K562 (cell line): ENCODE measurements around the gene TTC32. TPM values are rescaled to one million over a fixed set of nuclear protein-coding genes. Genes with fewer than 3 reads are reported as not detected.

ENCODE experiments used
- CAMTA2 ChIP-seq: fragments of 250-450 bp; sonication (Bioruptor Pico); conservative IDR thresholded peaks from 2 replicates; pipeline ENCODE4 v1.5.1; 2022
- CTBP1 ChIP-seq: fragments of 450-650 bp; IDR thresholded peaks from 2 replicates; pipeline ENCODE4 v1.6.1; 2016; ENCODE audit warnings: borderline replicate concordance
- EHMT2 ChIP-seq: fragments of 450-650 bp; IDR thresholded peaks from 2 replicates; pipeline ENCODE4 v1.6.1; 2018; ENCODE audit warnings: antibody characterized with exemption
- FOXA1 ChIP-seq: fragments of 450-650 bp; IDR thresholded peaks from 2 replicates; pipeline ENCODE4 v1.6.1; 2016; ENCODE audit warnings: mild to moderate bottlenecking, borderline replicate concordance
- LCOR ChIP-seq: sonication (generic); formaldehyde crosslinking; IDR thresholded peaks from 2 replicates; pipeline ENCODE4 v1.8.0; 2022; ENCODE audit warnings: mild to moderate bottlenecking, missing genetic modification reagents
- MCM3 ChIP-seq: fragments of 450-650 bp; IDR thresholded peaks from 2 replicates; pipeline ENCODE4 v1.6.1; 2016
- MTA3 ChIP-seq: fragments of 450-650 bp; formaldehyde crosslinking; IDR thresholded peaks from 2 replicates; pipeline ENCODE4 v1.6.1; 2017; ENCODE audit warnings: mild to moderate bottlenecking, borderline replicate concordance
- NFATC3 ChIP-seq: fragments of 450-650 bp; IDR thresholded peaks from 2 replicates; pipeline ENCODE4 v1.6.1; 2017; ENCODE audit warnings: mild to moderate bottlenecking
- NUFIP1 ChIP-seq: fragments of 450-650 bp; IDR thresholded peaks from 2 replicates; pipeline ENCODE4 v1.6.1; 2018; ENCODE audit not compliant: partially characterized antibody
- PCBP2 ChIP-seq: fragments of 200-400 bp; formaldehyde crosslinking; IDR thresholded peaks from 2 replicates; pipeline ENCODE4 v1.6.1; 2018; ENCODE audit warnings: low read length, low read depth, mild to moderate bottlenecking, moderate library complexity; ENCODE audit not compliant: poor library complexity, severe bottlenecking
- RBM34 ChIP-seq: fragments of 200-400 bp; formaldehyde crosslinking; IDR thresholded peaks from 2 replicates; pipeline ENCODE4 v1.6.1; 2018; ENCODE audit warnings: low read length, borderline replicate concordance; ENCODE audit not compliant: insufficient read depth
- SMAD1 ChIP-seq: fragments of 150-350 bp; IDR thresholded peaks from 2 replicates; pipeline ENCODE4 v1.6.1; 2014; ENCODE audit warnings: low read length, low read depth; ENCODE audit not compliant: partially characterized antibody
- SMAD4 ChIP-seq: fragments of 250-450 bp; sonication (Bioruptor Pico); conservative IDR thresholded peaks from 2 replicates; pipeline ENCODE4 v1.8.0; 2021; ENCODE audit warnings: inconsistent platforms, mild to moderate bottlenecking, moderate library complexity
- SRF ChIP-seq, 2 experiments: fragments of 250-450, 450-650 bp in 1 of 2; sonication (Bioruptor Pico) in 1 of 2; sonication (generic) in 1 of 2; formaldehyde crosslinking; IDR thresholded peaks; 2 replicates each; pipeline versions ENCODE4 v1.5.0 to v1.5.1; 2020 to 2022; ENCODE audit warnings: mild to moderate bottlenecking in 1 of 2, missing genetic modification reagents in 1 of 2
- TAF7 ChIP-seq: fragments of 450-650 bp; IDR thresholded peaks from 2 replicates; pipeline ENCODE4 v1.6.1; 2016; ENCODE audit warnings: missing genetic modification characterization, missing compliant biosample characterization
- TEAD4 ChIP-seq, 2 experiments: sonication (generic) in 1 of 2; formaldehyde crosslinking in 1 of 2; IDR thresholded peaks; 2 replicates each; pipeline versions ENCODE4 v1.6.1 to v1.8.0; 2012 to 2022; ENCODE audit warnings: borderline replicate concordance in 1 of 2, inconsistent platforms in 1 of 2, low read length in 1 of 2, mild to moderate bottlenecking in 1 of 2, missing genetic modification reagents in 1 of 2
- YBX1 ChIP-seq: fragments of 450-650 bp; IDR thresholded peaks from 2 replicates; pipeline ENCODE4 v1.7.1; 2016; ENCODE audit warnings: mild to moderate bottlenecking
- ZBTB7A ChIP-seq: IDR thresholded peaks from 2 replicates; pipeline ENCODE4 v1.6.1; 2011; ENCODE audit warnings: low read depth, mild to moderate bottlenecking, low read length, moderate library complexity, borderline replicate concordance; ENCODE audit not compliant: control insufficient read depth
- ZNF232 ChIP-seq: sonication (generic); formaldehyde crosslinking; IDR thresholded peaks from 2 replicates; pipeline ENCODE4 v1.8.0; 2022; ENCODE audit warnings: mild to moderate bottlenecking, missing genetic modification reagents
- ZNF830 ChIP-seq: fragments of 250-450 bp; sonication (Bioruptor Pico); IDR thresholded peaks from 2 replicates; pipeline ENCODE4 v1.5.0; 2021; ENCODE audit warnings: mild to moderate bottlenecking
- polyA plus RNA-seq, 8 experiments: library from polyadenylated mRNA; depleted of rRNA in 4 of 8; stranded (reverse) in 5 of 8; unstranded in 3 of 8; fragments of >200 nt; fragmentation: Nextera tagmentation in 2 of 8; fragmentation: Illumina TruSeq in 1 of 8; extraction: Ambion mirVana in 2 of 8; extraction: Trizol in 1 of 8; gene quantifications; 2 replicates each; pipeline versions ENCODE4 v1.2.1 to v1.2.3, GENCODE V29; 2011 to 2014; ENCODE audit warnings: inconsistent platforms in 1 of 8, missing spikeins in 1 of 8
- total RNA-seq, 7 experiments: library from RNA; depleted of rRNA in 6 of 7; stranded (reverse); fragments of >200 nt in 6 of 7; fragmentation: Illumina TruSeq in 2 of 7; extraction: Trizol in 2 of 7; gene quantifications; 2 replicates each; pipeline versions ENCODE4 v1.2.1 to v1.2.3, GENCODE V29; 2011 to 2021; ENCODE audit warnings: low replicate concordance in 1 of 7
- TF ChIP-seq, protein P1 (sequence below), 3 experiments: fragments of 200-800 bp in 1 of 3; sonication (Bioruptor generic) in 1 of 3; sonication (generic) in 1 of 3; formaldehyde crosslinking in 1 of 3; IDR thresholded peaks; 2 replicates each; pipeline versions ENCODE4 v1.6.1 to v1.8.0; 2016 to 2022; ENCODE audit warnings: mild to moderate bottlenecking in 2 of 3, missing compliant biosample characterization in 2 of 3, missing genetic modification characterization in 2 of 3, missing genetic modification reagents in 1 of 3
- TF ChIP-seq, protein P2 (sequence below): fragments of 250-450 bp; sonication (Bioruptor Pico); IDR thresholded peaks from 2 replicates; pipeline ENCODE4 v1.8.0; 2021; ENCODE audit warnings: moderate library complexity, mild to moderate bottlenecking, inconsistent platforms
- TF ChIP-seq, protein P3 (sequence below): fragments of 250-450 bp; sonication (Bioruptor Pico); IDR thresholded peaks from 2 replicates; pipeline ENCODE4 v1.5.0; 2020; ENCODE audit warnings: mild to moderate bottlenecking
- TF ChIP-seq, protein P4 (sequence below): fragments of 450-650 bp; IDR thresholded peaks from 2 replicates; pipeline ENCODE4 v1.6.1; 2016; ENCODE audit warnings: mild to moderate bottlenecking

TTC32 gene
- total and polyA plus RNA-seq, 9 of the 15 experiments (the other 6 are each of a cell fraction or from before 2014, with no cell fraction given), result 27.6 to 71.4 (median 52.6) TPM

DNA sequence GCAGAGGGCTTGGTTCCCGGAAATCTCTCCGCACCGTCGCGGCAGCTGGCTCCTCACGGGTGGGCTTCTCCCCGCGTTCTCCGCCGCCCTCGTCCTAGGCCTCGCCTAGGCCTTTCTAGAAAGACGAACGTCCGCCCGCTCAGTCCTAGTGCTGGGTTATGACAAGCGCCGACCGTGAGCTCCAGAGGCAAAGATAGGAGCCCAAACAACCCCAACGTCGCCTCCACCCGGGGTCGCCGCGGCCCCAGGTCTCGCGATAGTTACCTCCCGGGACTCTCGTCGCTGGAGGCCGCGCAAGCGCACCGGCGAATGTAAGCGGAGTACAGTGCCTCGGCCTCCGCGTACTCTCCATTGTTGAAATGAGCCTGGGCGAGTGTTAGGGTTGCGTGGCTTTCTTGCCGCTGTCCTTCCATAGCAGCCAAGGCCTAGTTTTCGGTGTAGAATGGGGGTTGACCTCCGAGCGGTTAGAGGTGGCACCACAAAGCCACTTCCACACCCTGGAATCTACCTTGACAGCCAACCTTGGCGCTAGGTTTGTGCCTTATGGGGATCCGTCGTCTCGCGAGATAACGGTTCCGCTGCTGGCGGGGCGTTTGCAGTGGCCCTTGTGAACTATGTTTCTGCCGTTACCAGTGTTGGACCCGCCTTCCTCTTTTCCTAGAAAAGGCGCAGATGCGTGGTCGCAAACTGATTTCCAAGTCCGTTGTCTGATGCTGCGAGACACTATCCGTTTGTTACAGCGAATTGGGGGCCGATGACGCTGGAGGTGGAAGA lies at the start of gene TTC32 (continued):
- TF ChIP-seq NUFIP1 (no peak), ZBTB7A (peak; percentile 57), YBX1 (no peak), TAF7 (tag) (no peak), SRF (CRISPR knock-in tag; IDR thresholded peaks at IDR 0.05) (peak in 1 of 2 experiments; percentile 47; a peak in 2 of 4 replicates), CTBP1 (peak; percentile 53), TEAD4 (IDR thresholded peaks at IDR 0.05; ENCODE audit: low read length) (peak; percentile 65), TEAD4 (CRISPR knock-in tag; IDR thresholded peaks at IDR 0.05; ENCODE audit: borderline replicate concordance) (no peak), CAMTA2 (CRISPR knock-in tag) (0 out of 2 replicates have a peak, but pooled peaks have one; percentile 52), LCOR (CRISPR knock-in tag) (peak; percentile 25; the same call in 1 of the 2 replicates), FOXA1 (no peak), NFATC3 (0 out of 2 replicates have a peak, but pooled peaks have one; percentile 45), SMAD1 (no peak), ZNF232 (CRISPR knock-in tag) (no peak), PCBP2 (no peak), ZNF830 (CRISPR knock-in tag) (peak; percentile 10; the same call in 1 of the 2 replicates), RBM34 (no peak), EHMT2 (peak; percentile 77; the same call in 1 of the 2 replicates), MTA3 (peak; percentile 99), SMAD4 (CRISPR knock-in tag) (peak; percentile 47; the same call in 1 of the 2 replicates), MCM3 (no peak)
- TF ChIP-seq, protein P1, sequence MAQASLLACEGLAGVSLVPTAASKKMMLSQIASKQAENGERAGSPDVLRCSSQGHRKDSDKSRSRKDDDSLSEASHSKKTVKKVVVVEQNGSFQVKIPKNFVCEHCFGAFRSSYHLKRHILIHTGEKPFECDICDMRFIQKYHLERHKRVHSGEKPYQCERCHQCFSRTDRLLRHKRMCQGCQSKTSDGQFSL (CRISPR knock-in tag; IDR thresholded peaks at IDR 0.05), result no peak
- TF ChIP-seq, protein P1 (tag; IDR thresholded peaks at IDR 0.05), result no peak
- TF ChIP-seq, protein P2, sequence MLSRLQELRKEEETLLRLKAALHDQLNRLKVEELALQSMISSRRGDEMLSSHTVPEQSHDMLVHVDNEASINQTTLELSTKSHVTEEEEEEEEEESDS (CRISPR knock-in tag), result no peak
- TF ChIP-seq, protein P3, sequence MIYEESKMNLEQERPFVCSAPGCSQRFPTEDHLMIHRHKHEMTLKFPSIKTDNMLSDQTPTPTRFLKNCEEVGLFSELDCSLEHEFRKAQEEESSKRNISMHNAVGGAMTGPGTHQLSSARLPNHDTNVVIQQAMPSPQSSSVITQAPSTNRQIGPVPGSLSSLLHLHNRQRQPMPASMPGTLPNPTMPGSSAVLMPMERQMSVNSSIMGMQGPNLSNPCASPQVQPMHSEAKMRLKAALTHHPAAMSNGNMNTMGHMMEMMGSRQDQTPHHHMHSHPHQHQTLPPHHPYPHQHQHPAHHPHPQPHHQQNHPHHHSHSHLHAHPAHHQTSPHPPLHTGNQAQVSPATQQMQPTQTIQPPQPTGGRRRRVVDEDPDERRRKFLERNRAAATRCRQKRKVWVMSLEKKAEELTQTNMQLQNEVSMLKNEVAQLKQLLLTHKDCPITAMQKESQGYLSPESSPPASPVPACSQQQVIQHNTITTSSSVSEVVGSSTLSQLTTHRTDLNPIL (CRISPR knock-in tag), result no peak
- TF ChIP-seq, protein P4, sequence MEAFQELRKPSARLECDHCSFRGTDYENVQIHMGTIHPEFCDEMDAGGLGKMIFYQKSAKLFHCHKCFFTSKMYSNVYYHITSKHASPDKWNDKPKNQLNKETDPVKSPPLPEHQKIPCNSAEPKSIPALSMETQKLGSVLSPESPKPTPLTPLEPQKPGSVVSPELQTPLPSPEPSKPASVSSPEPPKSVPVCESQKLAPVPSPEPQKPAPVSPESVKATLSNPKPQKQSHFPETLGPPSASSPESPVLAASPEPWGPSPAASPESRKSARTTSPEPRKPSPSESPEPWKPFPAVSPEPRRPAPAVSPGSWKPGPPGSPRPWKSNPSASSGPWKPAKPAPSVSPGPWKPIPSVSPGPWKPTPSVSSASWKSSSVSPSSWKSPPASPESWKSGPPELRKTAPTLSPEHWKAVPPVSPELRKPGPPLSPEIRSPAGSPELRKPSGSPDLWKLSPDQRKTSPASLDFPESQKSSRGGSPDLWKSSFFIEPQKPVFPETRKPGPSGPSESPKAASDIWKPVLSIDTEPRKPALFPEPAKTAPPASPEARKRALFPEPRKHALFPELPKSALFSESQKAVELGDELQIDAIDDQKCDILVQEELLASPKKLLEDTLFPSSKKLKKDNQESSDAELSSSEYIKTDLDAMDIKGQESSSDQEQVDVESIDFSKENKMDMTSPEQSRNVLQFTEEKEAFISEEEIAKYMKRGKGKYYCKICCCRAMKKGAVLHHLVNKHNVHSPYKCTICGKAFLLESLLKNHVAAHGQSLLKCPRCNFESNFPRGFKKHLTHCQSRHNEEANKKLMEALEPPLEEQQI, result peak; percentile 89
